HEK293 (cell line): ENCODE data around the gene MTMR3.

Experiments used
- CTCF ChIA-PET: fragments of 350-600 bp; formaldehyde crosslinking; extraction: SDS; loops from one replicate; lab custom pipeline; 2021; ENCODE audit warnings: antibody characterized with exemption; lab: Yijun Ruan, JAX
- POLR2A ChIA-PET: fragments of 300-600 bp; formaldehyde crosslinking; extraction: SDS; loops from one replicate; lab custom pipeline; 2020; ENCODE audit warnings: antibody characterized with exemption, inconsistent platforms; lab: Yijun Ruan, JAX
- H3K27ac ChIP-seq: fragments of 200-500 bp; sonication (Bioruptor generic); 2 replicates; pipeline ENCODE4 v1.5.1; 2014; ENCODE audit warnings: low read depth, low read length, control low read depth, inconsistent platforms; ENCODE audit errors: extremely low read depth
- H3K36me3 ChIP-seq, 2 experiments: fragments of 200-500 bp in 1 of 2; sonication (Bioruptor generic) in 1 of 2; 1 replicate in 1 of 2; 2 replicates in 1 of 2; pipeline ENCODE4 v1.5.1; 2014 to 2017; ENCODE audit warnings: inconsistent platforms in 2 of 2, low read length in 2 of 2; ENCODE audit not compliant: control insufficient read depth in 2 of 2, insufficient read depth in 1 of 2
- H3K4me1 ChIP-seq: fragments of 200-500 bp; sonication (Bioruptor generic); 2 replicates; pipeline ENCODE4 v1.5.1; 2014; ENCODE audit warnings: mild to moderate bottlenecking, low read length, inconsistent platforms; ENCODE audit not compliant: control insufficient read depth, insufficient read depth
- H3K4me3 ChIP-seq: 2 replicates; pipeline ENCODE4 v1.5.1; 2011; ENCODE audit warnings: low read depth, mild to moderate bottlenecking, control low read depth, low read length, moderate library complexity
- H3K9me3 ChIP-seq: fragments of 200-500 bp; sonication (Bioruptor generic); 2 replicates; pipeline ENCODE4 v1.5.1; 2014; ENCODE audit warnings: low read depth, low read length, inconsistent platforms; ENCODE audit not compliant: control insufficient read depth, insufficient read depth
- GLI2 ChIP-seq: fragments of 450-650 bp; formaldehyde crosslinking; IDR thresholded peaks from 2 replicates; pipeline ENCODE4; 2017; ENCODE audit warnings: missing biosample characterization, missing genetic modification characterization, low read depth, borderline replicate concordance
- PRDM10 ChIP-seq: fragments of 450-650 bp; formaldehyde crosslinking; IDR thresholded peaks from 2 replicates; pipeline ENCODE4 v1.5.1; 2016; ENCODE audit warnings: missing biosample characterization, missing genetic modification characterization
- TCF7L2 ChIP-seq: IDR thresholded peaks from 2 replicates; pipeline ENCODE4 v1.6.1; 2011; ENCODE audit warnings: low read depth, mild to moderate bottlenecking, inconsistent platforms, low read length, moderate library complexity, borderline replicate concordance
- ZBTB11 ChIP-seq: fragments of 450-650 bp; formaldehyde crosslinking; conservative IDR thresholded peaks from 2 replicates; pipeline ENCODE4 v1.5.1; 2016; ENCODE audit warnings: low read depth, missing biosample characterization, missing genetic modification characterization
- ZEB2 ChIP-seq: fragments of 450-650 bp; formaldehyde crosslinking; IDR thresholded peaks from 2 replicates; pipeline ENCODE4 v1.5.1; 2016; ENCODE audit warnings: missing biosample characterization, missing genetic modification characterization
- ZNF518A ChIP-seq: fragments of 450-650 bp; formaldehyde crosslinking; conservative IDR thresholded peaks from 2 replicates; pipeline ENCODE4 v1.5.1; 2016; ENCODE audit warnings: low read depth, missing biosample characterization, missing genetic modification characterization
- ZNF571 ChIP-seq: fragments of 450-650 bp; formaldehyde crosslinking; IDR thresholded peaks from 2 replicates; pipeline ENCODE4 v1.5.0; 2017; ENCODE audit warnings: missing biosample characterization, missing genetic modification characterization
- ZNF580 ChIP-seq: fragments of 450-650 bp; formaldehyde crosslinking; IDR thresholded peaks from 2 replicates; pipeline ENCODE4 v1.5.1; 2016; ENCODE audit warnings: missing biosample characterization, missing genetic modification characterization
- ZNF768 ChIP-seq: fragments of 450-650 bp; formaldehyde crosslinking; IDR thresholded peaks from 2 replicates; pipeline ENCODE4 v1.5.1; 2018; ENCODE audit warnings: missing biosample characterization, mild to moderate bottlenecking, missing genetic modification characterization
- ZNF777 ChIP-seq: fragments of 450-650 bp; formaldehyde crosslinking; IDR thresholded peaks from 2 replicates; pipeline ENCODE4 v1.5.1; 2017; ENCODE audit warnings: missing biosample characterization, missing genetic modification characterization, borderline replicate concordance
- TF ChIP-seq, protein P1 (sequence below): fragments of 450-650 bp; formaldehyde crosslinking; IDR thresholded peaks from 2 replicates; pipeline ENCODE4 v1.5.1; 2016; ENCODE audit warnings: missing biosample characterization, missing genetic modification characterization, borderline replicate concordance
- TF ChIP-seq, protein P2 (sequence below): fragments of 450-650 bp; formaldehyde crosslinking; IDR thresholded peaks from 2 replicates; pipeline ENCODE4 v1.5.1; 2016; ENCODE audit warnings: missing biosample characterization, missing genetic modification characterization

Gene MTMR3

DNA sequence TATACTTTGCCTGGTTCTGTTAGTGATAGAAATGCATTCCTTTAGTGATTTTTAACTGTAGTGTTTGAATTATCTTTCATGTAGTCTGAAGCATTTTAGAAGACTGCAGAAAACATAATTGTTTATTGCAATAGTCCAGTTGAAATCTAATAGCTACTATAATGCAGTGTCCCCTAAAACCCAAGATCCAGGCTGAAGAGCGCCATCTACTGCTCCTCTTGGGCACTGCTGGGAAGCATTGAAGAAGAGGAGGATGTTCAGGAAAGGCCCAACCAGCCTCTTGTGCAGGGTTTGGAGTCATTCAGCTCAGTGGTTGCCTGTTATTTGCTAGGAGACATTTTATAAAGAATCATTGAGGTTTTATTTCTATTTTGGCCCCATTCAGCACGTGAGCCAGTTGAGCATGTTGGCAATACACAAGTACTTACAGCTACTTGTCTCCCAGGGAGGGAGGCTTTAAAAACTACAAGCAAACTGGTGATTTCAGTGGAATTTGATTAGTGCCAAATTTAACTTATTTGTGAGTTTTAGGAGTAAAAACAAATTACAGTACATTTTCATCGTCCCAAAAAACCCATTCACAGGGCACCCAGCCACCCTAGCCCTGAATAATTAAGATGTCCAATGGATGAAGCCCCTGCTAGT, 122.4 kb downstream of the MTMR3 start (continued):
- TF ChIP-seq ZNF518A (tag by site-specific recombination) (no peak), ZEB2 (tag by site-specific recombination) (0 out of 2 replicates have a peak, but pooled peaks have one; percentile 44), ZNF768 (tag by site-specific recombination) (no peak), ZNF571 (tag by site-specific recombination) (no peak), ZBTB11 (tag by site-specific recombination) (no peak), PRDM10 (tag by site-specific recombination) (0 out of 2 replicates have a peak, but pooled peaks have one; percentile 13), TCF7L2 (no peak)
- TF ChIP-seq, all 188 proteins: peak for 9

GRCh38 chr22:30007361-30007760, 124.4 kb downstream of the MTMR3 start:
- no peak overlapping the region for H3K27ac ChIP-seq
- no peaks in the 10 kb centered on the region for H3K9me3 ChIP-seq
- H3K4me3 ChIP-seq, result no peak overlapping the region
- POLR2A ChIA-PET, result no interaction called here
- no peaks in the 10 kb centered on the region for H3K4me1 ChIP-seq
- CTCF ChIA-PET, result interaction anchor here (0.6 to 7.0 kb wide), 7 partner anchors 12 to 371 kb away, joined by 3 to 50 read pairs (median 32); no protein-coding TSS in a partner anchor
- peaks cover 30 to 76% of the 10 kb centered on the region in 2 experiments for H3K36me3 ChIP-seq
- no peak for TF ChIP-seq ZNF580 (tag by site-specific recombination)
- TF ChIP-seq ZNF777 (tag by site-specific recombination), result no peak
- TF ChIP-seq, protein P1, sequence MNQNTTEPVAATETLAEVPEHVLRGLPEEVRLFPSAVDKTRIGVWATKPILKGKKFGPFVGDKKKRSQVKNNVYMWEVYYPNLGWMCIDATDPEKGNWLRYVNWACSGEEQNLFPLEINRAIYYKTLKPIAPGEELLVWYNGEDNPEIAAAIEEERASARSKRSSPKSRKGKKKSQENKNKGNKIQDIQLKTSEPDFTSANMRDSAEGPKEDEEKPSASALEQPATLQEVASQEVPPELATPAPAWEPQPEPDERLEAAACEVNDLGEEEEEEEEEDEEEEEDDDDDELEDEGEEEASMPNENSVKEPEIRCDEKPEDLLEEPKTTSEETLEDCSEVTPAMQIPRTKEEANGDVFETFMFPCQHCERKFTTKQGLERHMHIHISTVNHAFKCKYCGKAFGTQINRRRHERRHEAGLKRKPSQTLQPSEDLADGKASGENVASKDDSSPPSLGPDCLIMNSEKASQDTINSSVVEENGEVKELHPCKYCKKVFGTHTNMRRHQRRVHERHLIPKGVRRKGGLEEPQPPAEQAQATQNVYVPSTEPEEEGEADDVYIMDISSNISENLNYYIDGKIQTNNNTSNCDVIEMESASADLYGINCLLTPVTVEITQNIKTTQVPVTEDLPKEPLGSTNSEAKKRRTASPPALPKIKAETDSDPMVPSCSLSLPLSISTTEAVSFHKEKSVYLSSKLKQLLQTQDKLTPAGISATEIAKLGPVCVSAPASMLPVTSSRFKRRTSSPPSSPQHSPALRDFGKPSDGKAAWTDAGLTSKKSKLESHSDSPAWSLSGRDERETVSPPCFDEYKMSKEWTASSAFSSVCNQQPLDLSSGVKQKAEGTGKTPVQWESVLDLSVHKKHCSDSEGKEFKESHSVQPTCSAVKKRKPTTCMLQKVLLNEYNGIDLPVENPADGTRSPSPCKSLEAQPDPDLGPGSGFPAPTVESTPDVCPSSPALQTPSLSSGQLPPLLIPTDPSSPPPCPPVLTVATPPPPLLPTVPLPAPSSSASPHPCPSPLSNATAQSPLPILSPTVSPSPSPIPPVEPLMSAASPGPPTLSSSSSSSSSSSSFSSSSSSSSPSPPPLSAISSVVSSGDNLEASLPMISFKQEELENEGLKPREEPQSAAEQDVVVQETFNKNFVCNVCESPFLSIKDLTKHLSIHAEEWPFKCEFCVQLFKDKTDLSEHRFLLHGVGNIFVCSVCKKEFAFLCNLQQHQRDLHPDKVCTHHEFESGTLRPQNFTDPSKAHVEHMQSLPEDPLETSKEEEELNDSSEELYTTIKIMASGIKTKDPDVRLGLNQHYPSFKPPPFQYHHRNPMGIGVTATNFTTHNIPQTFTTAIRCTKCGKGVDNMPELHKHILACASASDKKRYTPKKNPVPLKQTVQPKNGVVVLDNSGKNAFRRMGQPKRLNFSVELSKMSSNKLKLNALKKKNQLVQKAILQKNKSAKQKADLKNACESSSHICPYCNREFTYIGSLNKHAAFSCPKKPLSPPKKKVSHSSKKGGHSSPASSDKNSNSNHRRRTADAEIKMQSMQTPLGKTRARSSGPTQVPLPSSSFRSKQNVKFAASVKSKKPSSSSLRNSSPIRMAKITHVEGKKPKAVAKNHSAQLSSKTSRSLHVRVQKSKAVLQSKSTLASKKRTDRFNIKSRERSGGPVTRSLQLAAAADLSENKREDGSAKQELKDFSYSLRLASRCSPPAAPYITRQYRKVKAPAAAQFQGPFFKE (tag by site-specific recombination), result no peak
- TF ChIP-seq, protein P2, sequence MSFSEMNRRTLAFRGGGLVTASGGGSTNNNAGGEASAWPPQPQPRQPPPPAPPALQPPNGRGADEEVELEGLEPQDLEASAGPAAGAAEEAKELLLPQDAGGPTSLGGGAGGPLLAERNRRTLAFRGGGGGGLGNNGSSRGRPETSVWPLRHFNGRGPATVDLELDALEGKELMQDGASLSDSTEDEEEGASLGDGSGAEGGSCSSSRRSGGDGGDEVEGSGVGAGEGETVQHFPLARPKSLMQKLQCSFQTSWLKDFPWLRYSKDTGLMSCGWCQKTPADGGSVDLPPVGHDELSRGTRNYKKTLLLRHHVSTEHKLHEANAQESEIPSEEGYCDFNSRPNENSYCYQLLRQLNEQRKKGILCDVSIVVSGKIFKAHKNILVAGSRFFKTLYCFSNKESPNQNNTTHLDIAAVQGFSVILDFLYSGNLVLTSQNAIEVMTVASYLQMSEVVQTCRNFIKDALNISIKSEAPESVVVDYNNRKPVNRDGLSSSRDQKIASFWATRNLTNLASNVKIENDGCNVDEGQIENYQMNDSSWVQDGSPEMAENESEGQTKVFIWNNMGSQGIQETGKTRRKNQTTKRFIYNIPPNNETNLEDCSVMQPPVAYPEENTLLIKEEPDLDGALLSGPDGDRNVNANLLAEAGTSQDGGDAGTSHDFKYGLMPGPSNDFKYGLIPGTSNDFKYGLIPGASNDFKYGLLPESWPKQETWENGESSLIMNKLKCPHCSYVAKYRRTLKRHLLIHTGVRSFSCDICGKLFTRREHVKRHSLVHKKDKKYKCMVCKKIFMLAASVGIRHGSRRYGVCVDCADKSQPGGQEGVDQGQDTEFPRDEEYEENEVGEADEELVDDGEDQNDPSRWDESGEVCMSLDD (tag by site-specific recombination), result no peak
- no peak for TF ChIP-seq GLI2 (tag by site-specific recombination)
